Glutamatergic neuron (in vitro differentiated cells): Measurements from ENCODE around the gene EPS8. TPM values are rescaled to one million over a fixed set of nuclear protein-coding genes. Genes with fewer than 3 reads are reported as not detected.

Source experiments
- DNase-seq: peaks from one replicate; pipeline ENCODE4 v3.0.0; 2022
- H3K27ac Mint-ChIP-seq: one replicate; pipeline ENCODE4 v1.8.0; 2020; ENCODE audit warnings: mild to moderate bottlenecking, mixed read lengths, inconsistent platforms; ENCODE audit not compliant: unreplicated experiment
- H3K27me3 Mint-ChIP-seq: one replicate; pipeline ENCODE4 v1.8.0; 2020; ENCODE audit warnings: mild to moderate bottlenecking, moderate library complexity, mixed read lengths, inconsistent platforms; ENCODE audit not compliant: unreplicated experiment
- H3K36me3 Mint-ChIP-seq: one replicate; pipeline ENCODE4 v1.8.0; 2020; ENCODE audit warnings: mild to moderate bottlenecking, mixed read lengths, inconsistent platforms; ENCODE audit not compliant: unreplicated experiment
- H3K4me1 Mint-ChIP-seq: one replicate; pipeline ENCODE4 v1.8.0; 2020; ENCODE audit warnings: mild to moderate bottlenecking, low read depth, mixed read lengths, inconsistent platforms; ENCODE audit not compliant: unreplicated experiment
- H3K4me3 Mint-ChIP-seq: one replicate; pipeline ENCODE4 v1.8.0; 2020; ENCODE audit warnings: mild to moderate bottlenecking, mixed read lengths, inconsistent platforms; ENCODE audit not compliant: unreplicated experiment
- H3K9me3 Mint-ChIP-seq: one replicate; pipeline ENCODE4 v1.8.0; 2020; ENCODE audit warnings: mild to moderate bottlenecking, moderate library complexity, mixed read lengths, inconsistent platforms; ENCODE audit not compliant: unreplicated experiment
- CTCF ChIP-seq: fragments of 200-600 bp; sonication (generic); IDR thresholded peaks from one replicate; pipeline ENCODE4 v1.5.0; 2021; ENCODE audit not compliant: partially characterized antibody, unreplicated experiment
- total RNA-seq: library from RNA; stranded (reverse); fragmentation: NEBNext Ultra II Directional; extraction: Animal tissue kit (Norgen Biotek cat#: 25700); gene quantifications from one replicate; pipeline ENCODE4 v1.2.1, GENCODE V29; 2021; ENCODE audit not compliant: unreplicated experiment

The EPS8 gene
- total RNA-seq, 1 donor from 2014 or later: 4.3 TPM

GRCh38 chr12:15670756-15671155, 118.4 kb downstream of the EPS8 start:
- Mint-ChIP-seq H3K27me3 (no peaks in the 10 kb centered on the region), H3K9me3 (no peaks in the 10 kb centered on the region), H3K4me3 (no peak overlapping the region), H3K4me1 (no peaks in the 10 kb centered on the region), H3K36me3 (no peaks in the 10 kb centered on the region), H3K27ac (no peak overlapping the region)
- TF ChIP-seq CTCF: no peak
- DNase-seq: no peak

- Mint-ChIP-seq H3K9me3 (no peaks in the 10 kb centered on the region), H3K36me3 (no peaks in the 10 kb centered on the region), H3K27me3 (no peaks in the 10 kb centered on the region), H3K27ac (no peak overlapping the region), H3K4me3 (no peak overlapping the region), H3K4me1 (no peaks in the 10 kb centered on the region)
- DNase-seq: no peak
- TF ChIP-seq CTCF: no peak
Observed at GRCh38 chr12:15669256-15669948, 119.8 kb downstream of the EPS8 start.

- H3K4me1 Mint-ChIP-seq: no peaks in the 10 kb centered on the region
- H3K9me3 Mint-ChIP-seq: no peaks in the 10 kb centered on the region
- no peak overlapping the region for H3K27ac Mint-ChIP-seq
- no peak for DNase-seq
- TF ChIP-seq CTCF: no peak
- H3K36me3 Mint-ChIP-seq: no peaks in the 10 kb centered on the region
- H3K27me3 Mint-ChIP-seq: no peaks in the 10 kb centered on the region
- no peak overlapping the region for H3K4me3 Mint-ChIP-seq
Observed at GRCh38 chr12:15664491-15664890, 124.7 kb downstream of the EPS8 start.

- Mint-ChIP-seq H3K4me1 (no peaks in the 10 kb centered on the region), H3K27ac (no peak overlapping the region), H3K9me3 (no peaks in the 10 kb centered on the region), H3K27me3 (no peaks in the 10 kb centered on the region), H3K4me3 (no peak overlapping the region), H3K36me3 (no peaks in the 10 kb centered on the region)
- DNase-seq: no peak
- TF ChIP-seq CTCF: no peak
Observed at GRCh38 chr12:15662983-15663659, 126.1 kb downstream of the EPS8 start.

GRCh38 chr12:15662303-15662980, 126.7 kb downstream of the EPS8 start:
- Mint-ChIP-seq H3K27me3 (no peaks in the 10 kb centered on the region), H3K27ac (no peak overlapping the region), H3K4me1 (no peaks in the 10 kb centered on the region), H3K4me3 (no peak overlapping the region), H3K36me3 (no peaks in the 10 kb centered on the region), H3K9me3 (no peaks in the 10 kb centered on the region)
- TF ChIP-seq CTCF: no peak
- no peak for DNase-seq
